Measurements from ENCODE around the gene WNT6.

Gene WNT6

DNA sequence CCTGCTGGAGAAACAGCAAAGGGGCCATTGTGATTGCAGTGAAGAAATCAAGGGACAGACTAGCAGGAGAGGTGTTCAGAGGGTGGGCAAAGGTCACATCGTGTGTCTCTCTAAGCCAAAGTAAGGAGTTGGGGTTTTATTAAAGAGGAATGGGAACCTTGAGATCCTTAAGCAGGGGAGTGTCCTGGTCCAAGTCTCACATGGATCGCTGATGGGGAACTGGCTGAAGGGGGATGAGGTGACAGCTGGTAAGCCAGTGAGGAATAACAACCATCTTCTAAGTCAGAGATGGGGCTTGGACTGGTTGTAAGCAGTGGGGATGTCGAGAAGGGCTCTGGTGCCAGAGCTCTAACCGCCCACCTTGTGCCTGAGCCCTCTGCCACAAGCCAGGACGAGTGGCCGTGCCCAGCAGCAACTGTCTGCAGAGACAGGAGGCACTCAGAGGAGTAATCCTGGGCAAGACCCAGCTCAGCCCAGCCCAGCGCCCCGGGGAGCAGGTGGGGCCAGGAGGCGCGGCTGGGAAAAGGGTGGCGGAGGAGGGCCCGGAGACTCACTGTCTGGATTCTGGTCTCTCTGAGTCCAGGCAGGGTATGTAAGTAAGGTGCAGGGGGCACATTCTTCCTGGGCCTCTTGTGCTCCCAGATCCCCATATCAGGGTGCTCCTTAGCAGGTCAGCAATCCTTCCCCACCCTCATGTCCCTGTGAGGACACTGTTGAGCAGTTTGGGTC is 34.7 kb downstream of the WNT6 start:
- no peak for DNase-seq

GRCh38 chr2:218894880-218895157 is 35.2 kb downstream of the WNT6 start:
- no peak for DNase-seq

GRCh38 chr2:218895326-218895725 is 35.7 kb downstream of the WNT6 start:
- no peak for DNase-seq

- DNase-seq = no peak
Measured at GRCh38 chr2:218895759-218896500, 36.3 kb downstream of the WNT6 start.

DNA sequence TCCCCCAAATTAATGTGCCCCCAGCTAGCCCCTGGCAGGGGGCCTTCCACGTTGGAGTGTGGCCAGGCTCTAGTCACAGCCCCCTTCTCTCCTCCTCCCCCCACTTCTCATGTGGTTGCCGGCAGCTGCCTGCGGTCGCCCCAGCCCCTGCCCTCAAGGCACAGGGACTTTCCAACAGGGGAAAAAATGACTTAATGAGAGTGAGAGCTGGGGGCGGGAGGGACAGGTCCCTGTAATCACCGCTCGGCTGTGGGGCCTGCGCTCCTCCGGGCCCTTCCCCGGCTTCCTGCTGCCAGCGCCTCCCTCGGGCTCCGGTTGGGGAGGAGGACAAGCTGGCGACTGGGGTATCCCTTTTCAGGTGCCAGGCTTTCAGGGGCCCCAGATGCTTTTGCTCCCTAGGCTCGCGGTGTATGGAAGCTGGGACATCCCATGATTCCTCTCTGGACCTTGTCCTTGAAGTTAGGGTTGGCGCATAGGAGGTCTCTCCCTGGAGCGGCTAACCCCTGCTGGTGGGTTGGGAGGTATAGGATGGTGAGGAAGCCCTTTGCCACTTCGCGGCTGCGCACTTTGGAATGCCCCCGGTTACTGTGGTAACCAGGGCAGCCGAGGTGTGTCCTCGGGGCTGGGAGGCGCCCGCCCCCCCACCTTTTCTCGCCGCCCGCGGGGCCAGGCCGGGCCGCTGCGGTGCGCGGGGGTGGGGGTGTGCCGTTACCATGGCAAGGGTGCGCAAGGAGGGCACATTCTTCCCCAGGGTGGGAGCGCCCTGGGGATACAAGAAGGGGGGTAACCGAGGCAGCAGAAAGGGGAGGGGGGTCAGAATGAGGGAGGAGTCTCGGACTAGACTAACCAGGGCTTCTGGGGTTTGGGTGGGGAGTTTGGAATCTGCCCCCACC is 37.1 kb downstream of the WNT6 start:
- peak; percentile 76 for DNase-seq

DNA sequence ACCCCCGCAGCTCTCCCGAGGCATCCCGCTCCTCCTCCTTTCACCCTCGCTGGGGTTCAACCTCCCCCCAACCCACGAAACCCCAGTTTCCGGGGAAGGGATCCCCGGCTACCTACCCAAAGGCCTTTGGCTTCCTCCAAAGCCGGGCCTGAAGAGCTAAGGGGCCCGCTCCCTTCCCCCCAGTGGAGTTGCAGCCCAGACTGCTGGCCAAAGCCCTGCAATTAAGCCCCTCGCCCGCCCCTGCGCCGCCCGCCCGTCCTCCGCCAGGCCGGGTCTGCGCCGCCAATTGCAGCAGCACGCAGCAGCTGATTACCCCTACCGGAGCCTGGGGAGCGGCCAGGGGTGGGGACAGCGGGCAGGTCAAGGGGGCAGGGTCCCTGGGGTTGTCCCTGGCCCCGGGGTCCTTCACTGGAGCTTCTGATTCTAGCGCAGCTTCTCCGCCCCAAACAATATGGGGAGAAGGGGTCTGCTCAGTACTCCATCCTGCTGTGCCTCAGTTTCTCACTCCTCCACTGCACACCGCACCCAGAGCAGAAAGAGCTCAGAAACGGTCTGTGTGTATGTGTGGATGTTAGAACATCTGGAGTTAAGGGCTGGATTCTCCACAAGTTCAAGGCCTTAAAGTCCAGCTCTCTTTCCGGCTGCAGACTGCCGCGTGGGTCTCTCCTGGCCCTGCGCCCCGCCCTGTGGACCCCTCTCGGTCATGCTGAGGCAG is 37.9 kb downstream of the WNT6 start:
- DNase-seq = no peak

DNA sequence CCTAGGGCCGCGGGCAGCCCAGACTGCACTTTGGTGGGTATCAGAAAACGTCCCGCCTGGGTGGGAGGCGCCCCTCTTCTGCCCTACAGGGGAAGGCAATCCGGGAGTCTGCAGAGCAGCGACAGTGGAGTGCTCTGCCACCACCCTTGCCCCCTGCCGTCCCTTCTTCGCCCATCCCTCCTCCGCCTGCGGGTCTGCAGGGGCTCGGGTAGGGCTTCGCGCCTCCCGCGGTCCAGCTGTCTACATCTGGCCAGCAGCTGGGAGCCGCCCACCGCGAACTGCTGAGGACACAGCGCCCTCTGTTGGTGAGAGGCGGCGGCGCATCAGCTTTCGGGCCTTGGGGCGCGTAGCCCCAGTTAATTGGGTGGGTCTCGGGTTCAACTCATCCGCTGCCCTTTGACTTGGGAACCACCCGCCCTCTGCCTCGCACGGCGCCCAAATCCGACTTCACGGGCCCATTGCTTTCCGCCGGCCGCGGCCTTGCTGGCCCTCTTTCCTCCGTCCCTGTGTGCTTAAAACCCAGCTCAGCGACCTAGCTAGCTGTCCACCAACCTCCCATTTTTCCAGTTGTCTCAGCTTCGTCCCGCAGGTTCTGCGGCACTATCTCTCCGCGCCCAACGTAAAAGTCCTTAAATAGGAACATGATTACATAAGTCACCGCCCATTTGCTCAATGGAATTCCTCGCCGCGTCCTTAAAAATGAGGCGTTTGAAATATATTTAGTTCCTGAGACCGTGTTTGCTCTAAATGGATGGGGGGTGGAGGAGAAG is 38.7 kb downstream of the WNT6 start:
- peak; percentile 71 for DNase-seq

GRCh38 chr2:218899147-218899546 is 39.5 kb downstream of the WNT6 start:
- no peak for DNase-seq

DNA sequence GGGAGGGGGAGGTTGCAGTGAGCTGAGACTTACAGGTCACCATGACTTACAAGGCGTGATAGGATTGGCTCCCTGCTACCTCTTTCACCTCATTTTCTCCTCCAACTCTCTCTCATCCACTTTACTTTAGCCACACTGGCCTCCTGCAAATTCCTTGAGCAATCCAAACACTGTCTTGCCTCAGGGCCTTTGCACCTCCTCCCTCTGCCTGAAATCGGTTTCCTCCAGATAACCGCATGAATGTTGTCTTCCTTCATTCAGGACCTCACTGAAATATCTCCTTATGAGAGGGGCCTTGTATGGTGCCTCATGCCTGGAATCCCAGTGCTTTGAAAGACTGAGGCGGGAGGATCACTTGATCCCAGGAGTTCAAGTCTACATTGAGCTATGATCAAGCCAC is 42.8 kb downstream of the WNT6 start:
- no peak for DNase-seq

- no peak for DNase-seq
Measured at GRCh38 chr2:218904176-218904575, 44.6 kb downstream of the WNT6 start.

GRCh38 chr2:218908721-218909619 is 49.4 kb downstream of the WNT6 start:
- DNase-seq = peak; percentile 77

- no peak for DNase-seq
Measured at GRCh38 chr2:218910741-218911140, 51.1 kb downstream of the WNT6 start.

- DNase-seq = no peak
Measured at GRCh38 chr2:218920504-218920903, 60.9 kb downstream of the WNT6 start.
